Stimulated activated CD8-positive, alpha-beta memory T cell treated with anti-CD3 and anti-CD28 coated beads, Interleukin-7, amount 100 ng/mL, for 24 hours (primary cell): ENCODE measurements around the gene AGFG2.

Source experiments
- DNase-seq: peaks from one replicate; pipeline ENCODE4 v3.0.0-alpha.2; 2020; ENCODE audit warnings: low read depth

The AGFG2 gene

GRCh38 chr7:100612730-100613390 is 73.9 kb downstream of the AGFG2 start:
- no peak for DNase-seq

- no peak for DNase-seq
Measured at GRCh38 chr7:100613412-100614175, 74.6 kb downstream of the AGFG2 start.

- no peak for DNase-seq
Measured at GRCh38 chr7:100614308-100614861, 75.4 kb downstream of the AGFG2 start.
